Activated naive CD8-positive, alpha-beta T cell treated with anti-CD3 and anti-CD28 coated beads, Interleukin-2, amount 50 U/mL, for 16 hours (primary cell): ENCODE data around the gene GDPD5.

Source experiments
- DNase-seq: peaks from one replicate; pipeline ENCODE4 v3.0.0-alpha.2; 2020; ENCODE audit warnings: low read depth, low spot score

GDPD5 gene

DNA sequence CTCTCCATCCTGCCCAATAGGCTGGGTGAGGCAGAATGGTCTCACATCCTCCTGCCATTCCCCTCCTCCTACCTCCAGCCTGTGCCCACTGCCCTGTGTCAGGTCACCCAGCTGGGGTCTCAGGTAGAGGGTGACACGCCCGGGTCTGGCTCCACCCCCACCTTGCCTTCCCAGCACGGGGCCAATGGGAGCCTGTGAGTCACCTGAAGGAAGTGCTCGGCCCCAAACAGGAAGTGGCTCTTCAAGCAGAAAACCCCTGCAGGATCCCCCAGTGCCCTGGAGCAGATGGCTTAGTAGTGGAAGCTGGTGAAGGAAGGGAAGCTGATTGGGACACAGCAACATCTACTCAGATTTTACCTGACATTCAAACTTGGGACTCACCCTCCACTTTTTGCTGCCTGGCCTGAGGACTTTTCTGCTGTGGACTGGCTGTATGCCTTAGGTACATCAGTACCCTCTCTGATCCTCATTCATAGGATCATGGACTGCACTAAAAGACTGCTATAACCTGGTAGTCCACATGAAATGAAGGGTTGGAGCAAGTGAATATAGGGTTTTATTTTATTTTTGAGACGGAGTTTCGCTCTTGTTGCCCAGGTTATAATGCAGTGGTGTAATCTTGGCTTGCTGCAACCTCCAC is 33.4 kb downstream of the GDPD5 start:
- peak; percentile 15 for DNase-seq

DNA sequence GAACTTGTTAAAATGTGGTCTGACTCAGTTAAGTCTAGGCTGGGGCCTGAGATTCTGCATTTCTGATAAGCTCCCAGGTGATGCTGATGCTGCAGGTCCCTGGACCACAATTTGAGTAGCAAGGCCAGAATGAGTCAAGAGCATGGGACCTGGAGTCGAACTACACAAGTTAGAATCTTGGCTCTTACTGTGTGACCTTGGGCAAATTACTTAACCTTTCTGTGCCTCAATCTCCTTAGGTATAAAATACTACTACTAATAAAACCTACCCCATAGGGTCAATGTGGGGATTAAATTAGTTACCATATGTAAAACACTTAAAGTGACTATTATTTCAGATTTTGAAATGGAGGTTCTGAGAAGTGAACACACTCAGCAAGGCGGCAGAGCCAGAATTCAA is 34.3 kb downstream of the GDPD5 start:
- no peak for DNase-seq

DNA sequence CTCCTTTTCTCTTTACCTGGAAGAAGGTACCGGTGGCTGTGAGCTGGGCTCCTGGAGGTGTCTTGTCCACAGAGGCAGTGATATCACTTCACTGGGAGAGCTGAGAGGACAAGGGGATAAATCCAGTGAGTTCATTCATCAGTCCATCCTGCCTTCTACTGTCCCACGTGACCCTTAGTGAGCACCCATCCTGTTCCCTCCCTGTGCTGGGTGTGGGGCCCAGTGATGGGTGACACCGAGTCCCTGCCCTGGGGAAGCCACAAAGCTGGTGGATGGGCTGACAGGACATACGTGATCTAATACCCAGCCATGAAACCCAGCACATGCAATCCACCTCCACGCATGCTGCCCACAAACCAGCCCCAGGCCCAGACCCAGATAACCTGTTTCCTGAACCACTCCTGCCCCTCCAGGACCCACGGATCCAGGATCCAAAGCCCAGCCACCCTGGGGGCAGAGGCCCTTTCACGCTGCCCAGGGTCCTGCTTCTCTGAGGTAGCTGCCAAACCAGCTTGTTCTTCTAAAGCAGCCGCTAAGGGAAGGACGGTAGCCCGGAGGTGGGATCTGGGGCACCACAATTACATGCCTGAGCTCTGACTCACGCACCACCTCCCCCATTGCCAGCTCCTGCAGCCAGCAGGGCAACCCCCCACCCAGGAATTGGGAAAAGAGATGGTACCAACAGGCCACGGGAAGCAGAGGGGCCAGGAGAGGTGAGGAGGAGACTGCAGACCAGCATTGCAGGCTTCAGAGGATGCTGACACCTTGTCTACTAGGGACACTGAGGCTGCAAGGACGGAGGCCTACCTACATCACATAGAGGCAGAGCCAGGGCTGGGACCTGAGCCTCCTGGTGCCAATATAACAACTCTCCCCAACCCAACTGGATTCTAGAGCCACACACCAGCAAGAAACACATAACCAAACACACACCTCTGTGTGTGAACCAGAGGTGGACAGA is 35.2 kb downstream of the GDPD5 start:
- DNase-seq: no peak

DNA sequence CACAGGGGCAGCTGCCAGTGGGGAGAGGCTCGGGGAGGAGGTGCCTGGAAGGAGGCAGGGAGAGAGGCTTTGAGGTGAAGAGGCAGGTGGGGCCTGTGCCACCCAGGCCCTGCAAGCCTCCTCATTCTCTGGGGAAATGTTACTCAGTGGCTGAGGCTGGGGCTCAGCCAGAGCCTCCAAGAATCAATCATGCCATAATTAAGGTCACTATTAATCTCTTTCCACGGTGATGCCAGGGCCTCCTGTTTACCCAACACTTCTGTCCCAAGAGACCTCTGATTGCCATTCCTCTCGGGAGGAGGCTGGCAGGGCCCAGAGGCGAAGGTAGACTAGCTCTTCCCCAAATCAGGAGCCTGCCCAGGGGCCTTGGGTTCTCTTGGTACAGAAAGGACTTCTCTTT is 38.4 kb downstream of the GDPD5 start:
- DNase-seq: no peak

DNA sequence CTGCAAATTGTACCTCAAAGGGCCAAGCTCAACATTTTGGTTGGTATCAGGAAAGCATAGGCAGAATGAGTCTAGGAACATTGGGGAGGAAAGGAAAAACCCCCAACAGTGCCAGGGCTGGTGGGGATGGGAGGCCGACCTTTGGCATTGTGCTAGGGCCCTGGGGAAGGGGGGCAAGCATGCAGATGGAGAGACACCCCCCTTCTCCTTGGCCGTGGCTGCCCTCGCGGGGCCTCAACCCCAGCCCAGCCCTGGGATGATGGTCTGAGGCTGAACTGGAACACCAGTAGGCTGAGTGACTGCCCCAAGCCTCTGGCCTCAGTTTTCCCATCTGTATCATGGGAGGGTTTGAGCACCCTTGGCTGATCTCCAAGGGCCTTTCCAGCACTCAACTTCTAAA is 40.0 kb downstream of the GDPD5 start:
- DNase-seq: no peak

GRCh38 chr11:75482931-75483469 is 42.7 kb downstream of the GDPD5 start:
- DNase-seq: no peak

- no peak for DNase-seq
Observed at GRCh38 chr11:75481922-75482606, 43.7 kb downstream of the GDPD5 start.

GRCh38 chr11:75481223-75481921 is 44.4 kb downstream of the GDPD5 start:
- no peak for DNase-seq

GRCh38 chr11:75480185-75481175 is 45.3 kb downstream of the GDPD5 start:
- no peak for DNase-seq

- no peak for DNase-seq
Observed at GRCh38 chr11:75479597-75480145, 46.1 kb downstream of the GDPD5 start.

DNA sequence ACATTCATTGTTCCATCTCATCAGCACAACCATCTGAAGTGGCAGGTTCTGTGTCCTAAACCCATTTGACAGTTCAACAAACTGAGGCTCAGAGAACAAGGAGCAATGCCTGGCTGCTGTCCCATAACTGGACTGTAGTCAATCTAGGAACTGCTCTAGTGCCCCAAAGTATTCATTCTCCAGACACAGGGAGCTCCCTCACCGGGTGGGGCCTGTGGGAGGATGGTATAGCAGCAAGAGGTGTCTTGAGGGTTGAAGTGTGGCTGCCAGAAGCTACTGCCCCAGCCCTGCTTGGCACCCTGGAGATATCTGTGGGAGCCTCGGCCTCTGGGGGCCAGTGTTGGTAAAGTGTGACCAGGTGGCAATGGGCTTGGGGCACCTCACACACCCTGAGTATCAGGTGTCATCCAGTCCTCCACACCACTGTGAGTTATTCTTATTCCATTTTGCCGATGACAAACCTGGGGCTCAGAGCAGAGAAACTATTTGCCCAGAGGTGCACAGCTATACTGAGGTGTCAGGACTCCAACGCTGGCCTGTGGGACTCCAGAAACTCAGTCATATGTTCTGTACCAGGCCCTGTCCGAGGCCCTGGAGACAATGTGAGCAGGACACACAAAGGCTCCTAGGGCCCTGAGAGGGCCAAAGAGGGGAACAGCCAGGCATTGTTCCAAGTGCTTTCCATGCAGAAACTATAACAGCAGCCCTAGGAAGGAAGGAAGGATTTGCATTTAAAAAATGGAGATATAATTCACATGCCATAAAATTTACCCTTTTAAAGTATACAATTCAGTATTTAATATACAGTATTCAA is 46.8 kb downstream of the GDPD5 start:
- no peak for DNase-seq

- no peak for DNase-seq
Observed at GRCh38 chr11:75477614-75477935, 48.2 kb downstream of the GDPD5 start.

DNA sequence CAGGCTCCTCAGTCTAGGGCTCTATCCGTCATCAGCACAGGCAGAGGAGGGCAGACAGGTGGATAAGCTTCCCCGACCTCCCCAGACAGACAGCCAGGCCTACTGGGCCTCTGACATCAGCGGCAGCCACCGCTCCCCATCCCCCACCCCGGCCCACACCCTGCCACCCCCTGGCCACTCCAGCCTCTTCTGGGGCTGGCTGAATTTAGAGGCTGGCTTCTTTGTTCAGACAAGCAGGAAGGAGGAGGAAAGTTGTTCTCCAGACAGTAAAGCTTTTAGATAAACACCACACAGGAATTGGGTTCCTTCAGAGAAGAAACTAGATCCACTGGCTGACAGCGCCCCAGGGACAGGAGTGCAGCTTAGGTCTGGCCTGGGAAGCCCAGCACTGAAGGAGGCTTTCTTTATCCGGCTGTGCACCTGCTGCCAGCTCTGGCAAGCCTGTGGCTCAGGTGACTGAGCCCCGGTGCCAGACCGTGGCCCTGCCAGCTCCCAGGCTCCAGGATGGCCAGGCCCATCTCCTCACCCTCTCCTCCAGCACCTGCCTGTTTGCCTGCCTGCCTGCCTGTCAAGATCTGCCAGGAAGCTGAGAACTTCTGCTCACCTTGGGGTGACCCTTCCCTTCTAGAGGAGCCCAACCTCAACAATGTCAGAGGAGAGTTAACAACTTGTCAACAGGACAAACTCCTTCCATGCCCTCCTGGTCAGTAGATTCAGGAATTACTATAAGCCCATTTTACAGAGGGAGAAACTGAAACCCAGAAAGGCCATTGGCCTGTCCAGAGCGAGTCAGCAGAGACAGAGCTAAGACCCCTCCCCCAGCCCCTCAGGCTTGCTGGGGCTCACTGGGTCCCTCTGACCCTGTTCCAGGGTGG is 48.8 kb downstream of the GDPD5 start:
- no peak for DNase-seq

- DNase-seq: no peak
Observed at GRCh38 chr11:75475767-75476650, 49.7 kb downstream of the GDPD5 start.

DNA sequence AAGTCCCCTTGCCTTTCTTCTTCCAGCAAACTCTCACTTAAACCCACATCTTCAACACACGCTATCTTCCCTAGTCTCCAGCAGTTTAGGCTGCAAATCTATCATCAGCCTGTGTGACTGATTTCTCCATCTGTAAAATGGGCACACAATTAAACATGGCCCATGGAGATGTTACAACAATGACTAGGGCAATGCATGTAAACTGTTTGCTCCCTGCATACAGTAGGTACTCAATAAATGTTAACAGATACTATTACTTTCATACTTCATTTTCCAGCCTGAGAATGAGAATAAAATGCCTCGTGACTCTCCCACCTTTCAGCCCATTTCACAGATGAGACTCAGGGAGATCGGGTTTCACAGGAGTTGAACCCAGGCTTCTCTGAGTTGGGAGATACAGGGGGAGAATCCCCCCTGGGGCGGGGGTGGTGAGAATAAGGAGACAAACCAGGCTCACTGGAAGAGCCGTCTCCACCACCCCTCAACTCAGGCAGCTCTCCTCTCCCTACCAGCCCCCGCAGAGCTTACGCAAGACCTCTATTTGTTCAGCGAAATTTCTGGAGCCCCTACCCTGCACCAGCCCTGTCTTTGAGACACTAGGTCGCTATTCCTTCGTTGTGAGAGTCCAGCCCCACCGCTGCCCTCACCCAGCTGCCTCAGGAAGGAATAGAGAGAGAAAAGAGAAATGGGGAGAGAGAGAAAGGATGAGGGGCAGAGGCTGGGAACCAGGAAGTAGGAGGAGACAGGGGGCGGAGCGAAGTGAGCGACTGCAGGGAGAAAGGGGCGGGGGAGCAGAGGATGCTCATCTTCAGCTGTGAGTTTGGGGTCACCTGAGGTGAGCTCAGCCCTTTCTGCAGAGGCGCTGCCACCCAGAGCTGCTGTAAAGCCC is 50.6 kb downstream of the GDPD5 start:
- peak; percentile 26 for DNase-seq

DNA sequence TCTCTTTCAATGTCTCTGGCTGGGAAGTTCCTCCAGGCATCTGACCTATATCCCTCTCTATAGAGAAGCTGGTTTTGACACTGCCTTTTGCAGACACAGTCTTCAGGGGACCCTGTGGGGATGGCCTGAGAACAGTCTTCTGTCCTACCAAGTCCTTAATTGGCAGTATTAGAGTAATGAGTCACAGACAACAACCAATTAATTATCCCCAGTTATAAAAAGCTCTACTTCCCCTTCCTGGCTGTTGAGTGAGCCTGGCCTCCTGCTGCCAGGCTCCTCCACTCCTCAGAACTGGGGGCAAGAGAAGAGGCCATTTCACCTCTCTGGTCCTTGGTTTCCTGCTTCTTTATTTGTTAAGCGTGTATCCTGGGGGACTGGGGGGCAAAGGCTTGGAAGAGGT is 51.5 kb downstream of the GDPD5 start:
- DNase-seq: no peak
